GM23248 (cell line): ENCODE measurements around the gene SPTB.

Experiments used
- EZH2 ChIP-seq: fragments of 200-600 bp; sonication (generic); IDR thresholded peaks from 2 replicates; pipeline ENCODE4 v1.6.1; 2018; ENCODE audit warnings: antibody characterized with exemption, mild to moderate bottlenecking; ENCODE audit not compliant: insufficient read depth, poor library complexity, severe bottlenecking
- EZH2phosphoT487 ChIP-seq: fragments of 200-600 bp; sonication (generic); IDR thresholded peaks from 2 replicates; pipeline ENCODE4 v1.6.1; 2018; ENCODE audit warnings: antibody characterized with exemption, moderate library complexity, mild to moderate bottlenecking, low read depth; ENCODE audit not compliant: insufficient read depth

- no peak for TF ChIP-seq EZH2
- no peak for TF ChIP-seq EZH2phosphoT487
These were observed 161.8 kb downstream of the SPTB start for GRCh38 chr14:64717870-64718269.
